Osteocyte (in vitro differentiated cells): ENCODE measurements around the gene PCSK6. TPM values are rescaled to one million over a fixed set of nuclear protein-coding genes. Genes with fewer than 3 reads are reported as not detected.
A peak's percentile ranks its signal among the peaks of the same experiment; 100 is the strongest.

Experiments used
- DNase-seq: peaks from one replicate; pipeline ENCODE4 v3.0.0; 2021; ENCODE audit warnings: mixed read lengths; ENCODE audit not compliant: unreplicated experiment; ENCODE audit errors: extremely low spot score
- H3K27ac Mint-ChIP-seq: one replicate; pipeline ENCODE4 v1.8.0; 2021; ENCODE audit warnings: mild to moderate bottlenecking, mixed read lengths; ENCODE audit not compliant: unreplicated experiment
- H3K27me3 Mint-ChIP-seq: one replicate; pipeline ENCODE4 v1.8.0; 2021; ENCODE audit warnings: mixed read lengths; ENCODE audit not compliant: unreplicated experiment
- H3K36me3 Mint-ChIP-seq: one replicate; pipeline ENCODE4 v1.8.0; 2021; ENCODE audit warnings: mixed read lengths; ENCODE audit not compliant: unreplicated experiment
- H3K4me1 Mint-ChIP-seq: one replicate; pipeline ENCODE4 v1.8.0; 2021; ENCODE audit warnings: mixed read lengths; ENCODE audit not compliant: unreplicated experiment
- H3K4me3 Mint-ChIP-seq: one replicate; pipeline ENCODE4 v1.8.0; 2021; ENCODE audit warnings: mild to moderate bottlenecking, moderate library complexity, mixed read lengths; ENCODE audit not compliant: unreplicated experiment
- H3K9me3 Mint-ChIP-seq: one replicate; pipeline ENCODE4 v1.8.0; 2021; ENCODE audit warnings: mixed read lengths; ENCODE audit not compliant: unreplicated experiment
- total RNA-seq: library from RNA; stranded (reverse); gene quantifications from 2 replicates; pipeline ENCODE4 v1.2.1, GENCODE V29; 2021
- TF ChIP-seq, protein P1 (sequence below): fragments of 200-600 bp; sonication (generic); IDR thresholded peaks from 2 replicates; pipeline ENCODE4 v1.5.0; 2021; ENCODE audit warnings: antibody characterized with exemption, mild to moderate bottlenecking, moderate library complexity

The PCSK6 gene
- total RNA-seq, 1 donor from 2014 or later = 0.43 TPM

DNA sequence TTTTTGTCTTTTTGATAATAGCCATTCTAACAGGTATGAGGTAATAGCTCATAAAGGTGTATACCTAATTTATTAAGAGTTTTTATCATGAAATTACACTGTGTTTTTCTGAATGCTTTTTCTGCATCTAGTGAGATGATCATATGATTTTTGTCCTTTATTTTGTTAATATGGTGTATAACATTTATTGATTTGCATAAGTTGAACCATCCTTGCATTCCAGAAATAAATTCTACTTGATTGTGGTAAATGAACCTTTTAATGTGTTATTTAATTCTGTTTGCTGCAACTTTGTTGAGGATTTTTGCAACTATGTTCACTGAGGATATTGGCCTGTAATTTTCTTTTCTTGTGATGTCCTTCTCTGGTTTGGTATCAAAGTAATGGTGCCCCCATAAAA is 28.0 kb upstream of the PCSK6 start:
- no peak for DNase-seq
- Mint-ChIP-seq H3K27me3 (peaks cover 16% of the 10 kb centered on the region), H3K27ac (no peak overlapping the region), H3K36me3 (no peaks in the 10 kb centered on the region), H3K4me3 (no peak overlapping the region), H3K4me1 (no peaks in the 10 kb centered on the region), H3K9me3 (peaks cover 30% of the 10 kb centered on the region)
- TF ChIP-seq, protein P1, sequence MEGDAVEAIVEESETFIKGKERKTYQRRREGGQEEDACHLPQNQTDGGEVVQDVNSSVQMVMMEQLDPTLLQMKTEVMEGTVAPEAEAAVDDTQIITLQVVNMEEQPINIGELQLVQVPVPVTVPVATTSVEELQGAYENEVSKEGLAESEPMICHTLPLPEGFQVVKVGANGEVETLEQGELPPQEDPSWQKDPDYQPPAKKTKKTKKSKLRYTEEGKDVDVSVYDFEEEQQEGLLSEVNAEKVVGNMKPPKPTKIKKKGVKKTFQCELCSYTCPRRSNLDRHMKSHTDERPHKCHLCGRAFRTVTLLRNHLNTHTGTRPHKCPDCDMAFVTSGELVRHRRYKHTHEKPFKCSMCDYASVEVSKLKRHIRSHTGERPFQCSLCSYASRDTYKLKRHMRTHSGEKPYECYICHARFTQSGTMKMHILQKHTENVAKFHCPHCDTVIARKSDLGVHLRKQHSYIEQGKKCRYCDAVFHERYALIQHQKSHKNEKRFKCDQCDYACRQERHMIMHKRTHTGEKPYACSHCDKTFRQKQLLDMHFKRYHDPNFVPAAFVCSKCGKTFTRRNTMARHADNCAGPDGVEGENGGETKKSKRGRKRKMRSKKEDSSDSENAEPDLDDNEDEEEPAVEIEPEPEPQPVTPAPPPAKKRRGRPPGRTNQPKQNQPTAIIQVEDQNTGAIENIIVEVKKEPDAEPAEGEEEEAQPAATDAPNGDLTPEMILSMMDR = no peak

DNA sequence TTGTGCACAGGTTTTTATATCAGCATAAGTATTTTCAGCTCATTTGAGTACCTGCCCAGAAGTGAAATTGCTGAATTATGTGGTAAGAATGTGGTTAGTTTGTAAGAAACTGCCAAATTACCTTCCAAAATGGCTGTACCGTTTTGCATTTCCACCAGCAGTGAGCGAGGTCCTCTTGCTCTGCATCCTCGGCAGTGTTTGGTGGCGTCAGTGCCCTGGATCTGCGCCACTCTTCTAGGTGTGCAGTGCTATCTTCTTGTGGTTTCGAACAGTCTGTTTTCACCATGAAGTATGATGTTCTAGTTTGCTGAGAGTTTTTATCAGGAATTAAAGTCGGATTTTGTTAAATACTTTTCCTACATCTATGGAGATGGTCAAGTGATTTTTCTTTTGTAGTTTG is 24.8 kb upstream of the PCSK6 start:
- H3K9me3 Mint-ChIP-seq = peaks cover 25% of the 10 kb centered on the region
- TF ChIP-seq, protein P1 = no peak
- no peak overlapping the region for H3K27ac Mint-ChIP-seq
- DNase-seq = no peak
- no peaks in the 10 kb centered on the region for H3K36me3 Mint-ChIP-seq
- no peaks in the 10 kb centered on the region for H3K4me1 Mint-ChIP-seq
- H3K27me3 Mint-ChIP-seq = peaks cover 8% of the 10 kb centered on the region
- no peak overlapping the region for H3K4me3 Mint-ChIP-seq

DNA sequence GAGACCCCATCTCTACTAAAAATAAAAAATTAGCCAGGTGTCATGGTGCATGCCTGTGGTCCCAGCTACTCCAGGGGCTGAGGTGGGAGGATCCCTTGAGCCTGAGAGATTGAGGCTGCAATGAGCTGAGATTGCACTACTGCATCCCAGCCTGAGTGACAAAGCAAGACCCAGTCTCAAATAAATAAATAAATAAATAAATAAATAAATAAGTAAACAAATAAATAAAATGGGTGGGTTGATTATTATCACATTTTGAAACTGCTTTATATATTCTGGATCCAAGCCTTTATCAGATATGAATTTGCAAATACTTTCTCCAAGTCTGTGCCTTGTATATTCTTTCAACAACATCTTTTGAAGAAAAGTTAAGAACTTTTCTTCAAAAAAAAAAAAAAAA is 22.2 kb upstream of the PCSK6 start:
- Mint-ChIP-seq H3K27ac (no peak overlapping the region), H3K27me3 (peaks cover 16% of the 10 kb centered on the region), H3K9me3 (peaks cover 11% of the 10 kb centered on the region), H3K36me3 (no peaks in the 10 kb centered on the region), H3K4me3 (no peak overlapping the region), H3K4me1 (no peaks in the 10 kb centered on the region)
- DNase-seq = no peak
- TF ChIP-seq, protein P1 = no peak

DNA sequence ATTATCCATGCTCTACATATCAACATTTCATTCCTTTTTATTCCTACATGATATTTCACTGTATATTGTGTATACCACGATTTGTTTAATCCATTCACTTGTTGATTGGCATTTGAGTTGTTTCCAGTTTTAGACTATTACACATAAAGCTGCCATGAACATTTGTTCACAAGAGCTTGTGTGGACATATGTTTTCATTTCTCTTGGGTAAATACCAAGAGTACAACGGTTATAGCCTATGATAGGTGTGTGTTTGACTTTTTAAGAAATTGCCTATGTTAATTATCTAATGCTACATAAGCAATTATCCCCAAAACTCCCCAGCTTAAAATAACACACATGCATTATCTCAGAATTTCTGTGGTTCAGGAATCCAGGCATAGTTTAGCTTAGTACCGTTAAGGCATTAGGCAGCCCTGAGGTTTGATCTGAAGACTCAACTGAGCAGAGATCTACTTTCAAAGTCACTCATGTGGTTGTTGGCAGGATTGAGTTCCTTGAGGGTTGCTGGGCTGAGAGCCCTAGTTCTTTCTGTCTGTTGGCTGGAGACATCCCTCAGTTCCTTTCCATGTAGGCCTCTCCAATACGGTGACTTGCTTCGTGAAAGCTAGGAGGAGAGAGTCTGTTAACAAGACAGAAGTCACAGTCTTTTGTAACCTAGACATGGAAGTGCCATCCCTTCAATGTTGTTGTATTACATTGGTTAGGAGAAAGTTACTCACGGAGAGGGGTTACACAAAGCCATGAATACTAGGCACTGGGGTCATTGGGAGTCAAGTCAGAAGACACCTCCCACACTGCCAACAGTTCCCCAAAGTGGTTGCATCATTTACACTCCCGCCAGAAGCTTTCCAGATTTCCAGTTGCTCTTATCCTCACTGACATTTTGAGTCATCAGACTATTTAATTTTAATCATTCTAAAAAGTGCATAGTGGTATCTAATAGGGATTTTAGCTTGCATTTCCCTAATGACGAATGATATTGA is 21.0 kb upstream of the PCSK6 start:
- Mint-ChIP-seq H3K27me3 (peaks cover 16% of the 10 kb centered on the region), H3K36me3 (no peaks in the 10 kb centered on the region), H3K27ac (no peak overlapping the region), H3K4me3 (no peak overlapping the region), H3K9me3 (peaks cover under 1% of the 10 kb centered on the region), H3K4me1 (no peaks in the 10 kb centered on the region)
- peak; percentile 21 for DNase-seq
- TF ChIP-seq, protein P1 = no peak

DNA sequence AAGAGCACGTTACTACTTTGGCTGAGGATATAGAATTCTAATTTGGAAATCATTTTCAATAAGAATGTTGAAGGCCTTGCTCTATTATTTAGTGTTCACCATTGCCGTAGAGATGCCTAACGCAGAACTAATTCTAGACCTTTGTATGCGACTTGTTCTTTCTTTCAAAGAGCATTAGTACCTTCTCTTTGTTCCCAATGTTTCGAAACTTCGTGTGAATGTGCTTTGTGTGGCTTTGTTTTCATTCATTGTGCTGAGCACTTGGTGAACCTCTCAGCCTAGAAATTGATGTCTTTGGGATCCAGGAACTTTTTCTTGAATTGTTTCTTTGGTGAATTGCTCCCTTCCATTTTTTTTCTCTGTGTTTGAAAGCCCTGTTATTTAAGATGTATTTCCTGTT is 19.8 kb upstream of the PCSK6 start:
- Mint-ChIP-seq H3K4me1 (no peaks in the 10 kb centered on the region), H3K27ac (no peak overlapping the region), H3K9me3 (no peaks in the 10 kb centered on the region), H3K27me3 (peaks cover 16% of the 10 kb centered on the region), H3K4me3 (no peak overlapping the region), H3K36me3 (no peaks in the 10 kb centered on the region)
- TF ChIP-seq, protein P1 = no peak
- DNase-seq = no peak
